ENCODE measurements around the gene CST1.
"Not testable (repeated sequence)": the region's sequence is repeated elsewhere in the genome, so short reads cannot be mapped to it uniquely, and the experiment has no call there.

- TF ChIP-seq CTCF (IDR thresholded peaks at IDR 0.05; ENCODE audit: low read length); EZH2 (IDR thresholded peaks at IDR 0.05; ENCODE audit: borderline replicate concordance, low read length): not testable (repeated sequence)
Measured at GRCh38 chr20:23735391-23735790, 15.3 kb downstream of the CST1 start.
